Measurements from ENCODE around the gene C19orf67.

DNA sequence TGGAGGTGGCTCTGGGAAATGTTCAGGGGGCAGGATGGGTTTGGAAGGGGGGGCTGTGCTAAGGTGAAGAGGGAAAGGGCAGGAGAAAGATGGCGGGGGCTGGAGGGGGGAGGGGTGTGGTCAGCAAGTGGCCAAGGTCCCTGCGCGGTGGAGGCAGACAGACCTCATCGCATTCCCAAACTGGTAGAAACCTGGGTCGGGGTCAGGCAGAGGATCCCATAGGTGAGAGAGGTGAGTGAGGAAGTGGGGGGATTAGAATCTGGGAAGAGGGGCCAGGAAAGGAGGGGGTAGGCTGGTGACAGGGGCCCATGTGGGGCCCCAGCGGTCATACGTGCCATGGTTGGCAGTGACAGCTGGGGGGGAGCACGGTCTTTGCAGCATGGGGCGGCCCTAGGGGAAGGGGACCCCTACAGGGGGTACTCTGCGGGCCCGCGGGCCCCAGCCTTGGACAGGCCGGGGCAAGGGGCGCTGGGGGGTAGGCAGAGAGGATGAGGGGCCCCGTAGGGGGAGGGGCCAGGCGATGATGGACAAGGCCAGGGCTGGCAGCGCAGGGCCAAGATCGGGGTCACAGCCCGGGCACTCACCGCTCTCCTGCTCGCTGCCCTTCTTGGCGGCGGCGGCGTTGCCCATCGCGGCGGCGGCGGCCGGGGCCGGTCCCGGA, 31.5 kb upstream of the C19orf67 start:
- TF ChIP-seq, protein P1, sequence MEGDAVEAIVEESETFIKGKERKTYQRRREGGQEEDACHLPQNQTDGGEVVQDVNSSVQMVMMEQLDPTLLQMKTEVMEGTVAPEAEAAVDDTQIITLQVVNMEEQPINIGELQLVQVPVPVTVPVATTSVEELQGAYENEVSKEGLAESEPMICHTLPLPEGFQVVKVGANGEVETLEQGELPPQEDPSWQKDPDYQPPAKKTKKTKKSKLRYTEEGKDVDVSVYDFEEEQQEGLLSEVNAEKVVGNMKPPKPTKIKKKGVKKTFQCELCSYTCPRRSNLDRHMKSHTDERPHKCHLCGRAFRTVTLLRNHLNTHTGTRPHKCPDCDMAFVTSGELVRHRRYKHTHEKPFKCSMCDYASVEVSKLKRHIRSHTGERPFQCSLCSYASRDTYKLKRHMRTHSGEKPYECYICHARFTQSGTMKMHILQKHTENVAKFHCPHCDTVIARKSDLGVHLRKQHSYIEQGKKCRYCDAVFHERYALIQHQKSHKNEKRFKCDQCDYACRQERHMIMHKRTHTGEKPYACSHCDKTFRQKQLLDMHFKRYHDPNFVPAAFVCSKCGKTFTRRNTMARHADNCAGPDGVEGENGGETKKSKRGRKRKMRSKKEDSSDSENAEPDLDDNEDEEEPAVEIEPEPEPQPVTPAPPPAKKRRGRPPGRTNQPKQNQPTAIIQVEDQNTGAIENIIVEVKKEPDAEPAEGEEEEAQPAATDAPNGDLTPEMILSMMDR (IDR thresholded peaks at IDR 0.05), result no peak
- no peak for TF ChIP-seq POLR2A (IDR thresholded peaks at IDR 0.05)
- no peak for TF ChIP-seq EP300 (IDR thresholded peaks at IDR 0.05)

Measured in tibial nerve (tissue), 4 donors.